ENCODE results near the gene LPP.

- TF ChIP-seq, protein P1, sequence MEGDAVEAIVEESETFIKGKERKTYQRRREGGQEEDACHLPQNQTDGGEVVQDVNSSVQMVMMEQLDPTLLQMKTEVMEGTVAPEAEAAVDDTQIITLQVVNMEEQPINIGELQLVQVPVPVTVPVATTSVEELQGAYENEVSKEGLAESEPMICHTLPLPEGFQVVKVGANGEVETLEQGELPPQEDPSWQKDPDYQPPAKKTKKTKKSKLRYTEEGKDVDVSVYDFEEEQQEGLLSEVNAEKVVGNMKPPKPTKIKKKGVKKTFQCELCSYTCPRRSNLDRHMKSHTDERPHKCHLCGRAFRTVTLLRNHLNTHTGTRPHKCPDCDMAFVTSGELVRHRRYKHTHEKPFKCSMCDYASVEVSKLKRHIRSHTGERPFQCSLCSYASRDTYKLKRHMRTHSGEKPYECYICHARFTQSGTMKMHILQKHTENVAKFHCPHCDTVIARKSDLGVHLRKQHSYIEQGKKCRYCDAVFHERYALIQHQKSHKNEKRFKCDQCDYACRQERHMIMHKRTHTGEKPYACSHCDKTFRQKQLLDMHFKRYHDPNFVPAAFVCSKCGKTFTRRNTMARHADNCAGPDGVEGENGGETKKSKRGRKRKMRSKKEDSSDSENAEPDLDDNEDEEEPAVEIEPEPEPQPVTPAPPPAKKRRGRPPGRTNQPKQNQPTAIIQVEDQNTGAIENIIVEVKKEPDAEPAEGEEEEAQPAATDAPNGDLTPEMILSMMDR (IDR thresholded peaks at IDR 0.05), result no peak
- no peak for TF ChIP-seq POLR2A (IDR thresholded peaks at IDR 0.05)
Observed at GRCh38 chr3:188404701-188405100, 250.7 kb downstream of the LPP start.
